Ovary (tissue), 9 donors: ENCODE results near the gene CBFB. TPM values are rescaled to one million over a fixed set of nuclear protein-coding genes. Genes with fewer than 3 reads are reported as not detected.

Experiments
- DNase-seq, 5 donors: peaks; one replicate each; pipeline ENCODE4 v3.0.0-alpha.2; 2019 to 2020
- H3K27ac ChIP-seq, 2 donors: fragments of 200-600 bp; one replicate each; pipeline versions ENCODE4 v1.5.1 to v1.8.0; 2019 to 2022
- H3K27me3 ChIP-seq: fragments of 200-600 bp; one replicate; pipeline ENCODE4 v1.8.0; 2022
- H3K36me3 ChIP-seq: fragments of 200-600 bp; sonication (generic); one replicate; pipeline ENCODE4 v1.5.1; 2019
- H3K4me1 ChIP-seq: one replicate; pipeline ENCODE4 v1.8.1; 2013; ENCODE audit warnings: mild to moderate bottlenecking, moderate library complexity; ENCODE audit not compliant: insufficient read depth
- H3K4me3 ChIP-seq: fragments of 200-600 bp; sonication (generic); one replicate; pipeline ENCODE4 v1.5.1; 2017
- H3K9me3 ChIP-seq, 2 donors: fragments of 200-600 bp in 1 of 2; sonication (generic) in 1 of 2; one replicate each; pipeline versions ENCODE4 v1.5.1 to v1.8.1; 2013 to 2019; ENCODE audit warnings: mild to moderate bottlenecking in 1 of 2, moderate library complexity in 1 of 2
- CTCF ChIP-seq, 3 donors: fragments of 450-650 bp in 2 of 3; fragments of 200-600 bp in 1 of 3; IDR thresholded peaks; one replicate each; pipeline versions ENCODE4 v1.5.1 to v1.8.0; 2016 to 2022; ENCODE audit warnings: antibody characterized with exemption in 3 of 3, mild to moderate bottlenecking in 1 of 3
- EP300 ChIP-seq: sonication (generic); formaldehyde crosslinking; IDR thresholded peaks from one replicate; pipeline ENCODE4 v1.6.1; 2017; ENCODE audit warnings: antibody characterized with exemption
- POLR2A ChIP-seq: fragments of 450-650 bp; IDR thresholded peaks from one replicate; pipeline ENCODE4 v1.6.1; 2017; ENCODE audit warnings: antibody characterized with exemption, mild to moderate bottlenecking, moderate library complexity
- WGBS, 3 donors: extraction: QIAGEN DNeasy Blood & Tissue Kit in 1 of 3; methylation state at CpG; one replicate each; pipeline versions ENCODE4 v1.1.5 to v1.1.7; 2013 to 2017; 5-methylcytosine and 5-hydroxymethylcytosine counted together
- intact Hi-C, 4 donors: fragments of 100-400 bp; cut with DNase I; formaldehyde crosslinking; loops; one replicate each; pipeline versions ENCODE4 v1.11.0 to v1.15.1; 2022 to 2023
- polyA plus RNA-seq, 2 donors: library from polyadenylated mRNA; stranded (reverse); fragments of 200-250 nt in 1 of 2; fragments of 350-450 nt in 1 of 2; fragmentation: Illumina TruSeq in 1 of 2; extraction: RNeasy Lipid Tissue Mini Kit (QIAGEN cat#74804) in 1 of 2; gene quantifications; one replicate each; pipeline ENCODE4 v1.2.3, GENCODE V29; 2013 to 2014
- total RNA-seq, 7 donors: library from RNA; depleted of rRNA in 2 of 7; stranded (reverse); fragments of >200 nt in 2 of 7; fragmentation: NEBNext Ultra II Directional in 3 of 7; extraction: Animal tissue kit (Norgen Biotek cat#: 25700) in 3 of 7; gene quantifications; one replicate each; pipeline versions ENCODE4 v1.1.0 to v1.2.4, GENCODE V29; 2016 to 2023
- donor health status: DM: no; HTN: no; CAD: no; lungs with moderate emphysema.
- donor health status: DM: no; HTN: no; CAD: no.
- donor health status: Bipolar disorder and iron deficiency.
- donor health status: DM: yes; HTN: yes; CAD: no.
- donor health status: DM: no; HTN: no; CAD: no.
- donor health status: DM: yes; HTN: yes; CAD: no.

The CBFB gene
- total and polyA plus RNA-seq, 9 donors = 19.2 to 58.3 (median 46.7) TPM

GRCh38 chr16:67023689-67024088 lies 5.3 kb upstream of the CBFB start:
- intact Hi-C loops = no loop called here
- 85 to 100% (median 92%) methylated on average over 1 of the region's 1 CpG for WGBS, 3 donors
- TF ChIP-seq CTCF (IDR thresholded peaks at IDR 0.05) = no peak
- no peak for TF ChIP-seq EP300
- DNase-seq = peak in 1 of 5 donors; percentile 2
- H3K36me3 ChIP-seq = no peaks in the 10 kb centered on the region
- H3K4me3 ChIP-seq = no peak overlapping the region
- no peak overlapping the region for H3K27ac ChIP-seq
- no peaks in the 10 kb centered on the region for H3K9me3 ChIP-seq
- no peaks in the 10 kb centered on the region for H3K27me3 ChIP-seq
- peaks cover 3% of the 10 kb centered on the region for H3K4me1 ChIP-seq

- H3K27me3 ChIP-seq = no peaks in the 10 kb centered on the region
- intact Hi-C loops = no loop called here
- H3K9me3 ChIP-seq = no peaks in the 10 kb centered on the region
- 34 to 51% (median 48%) methylated on average over 4 of the region's 4 CpGs for WGBS, 3 donors
- peak in 1 of 5 donors; percentile 8 for DNase-seq
- H3K36me3 ChIP-seq = no peaks in the 10 kb centered on the region
- H3K4me3 ChIP-seq = no peak overlapping the region
- peaks cover 3% of the 10 kb centered on the region for H3K4me1 ChIP-seq
- no peak for TF ChIP-seq POLR2A
- TF ChIP-seq CTCF (IDR thresholded peaks at IDR 0.05) = no peak
- no peak overlapping the region for H3K27ac ChIP-seq
Measured at GRCh38 chr16:67024384-67025209, 4.4 kb upstream of the CBFB start.

- intact Hi-C loops = no loop called here
- DNase-seq = peak in 1 of 5 donors; percentile 3
- no peak overlapping the region for H3K27ac ChIP-seq
Measured at GRCh38 chr16:67025210-67025550, 3.8 kb upstream of the CBFB start.

GRCh38 chr16:67026570-67026969 lies 2.4 kb upstream of the CBFB start:
- H3K27me3 ChIP-seq = no peaks in the 10 kb centered on the region
- no peak overlapping the region for H3K27ac ChIP-seq
- no peak overlapping the region for H3K4me3 ChIP-seq
- intact Hi-C loops = no loop called here
- H3K4me1 ChIP-seq = peaks cover 8% of the 10 kb centered on the region
- H3K36me3 ChIP-seq = no peaks in the 10 kb centered on the region
- DNase-seq = peak in 1 of 5 donors; percentile 6
- WGBS, 3 donors = 88 to 97% (median 93%) methylated on average over 4 of the region's 4 CpGs
- TF ChIP-seq POLR2A = no peak
- TF ChIP-seq CTCF (IDR thresholded peaks at IDR 0.05) = no peak
- TF ChIP-seq EP300 = no peak
- H3K9me3 ChIP-seq = no peaks in the 10 kb centered on the region

More at GRCh38 chr16:67025210-67025550, 3.8 kb upstream of the CBFB start:
- no peak overlapping the region for H3K4me3 ChIP-seq
- H3K36me3 ChIP-seq = no peaks in the 10 kb centered on the region
- peaks cover 3% of the 10 kb centered on the region for H3K4me1 ChIP-seq
- no peaks in the 10 kb centered on the region for H3K27me3 ChIP-seq
- no peak for TF ChIP-seq CTCF (IDR thresholded peaks at IDR 0.05)
- no peak for TF ChIP-seq EP300
- no peak for TF ChIP-seq POLR2A
- H3K9me3 ChIP-seq = no peaks in the 10 kb centered on the region
